T-helper 1 cell treated with Interleukin-12 subunit alpha and Interleukin-12 subunit beta and Interleukin-4 antibody, amounts not matched to agents 30 ng/mL and 1 ng/mL, for 36 hours (primary cell): Measurements from ENCODE around the gene ZMYM4. TPM values are rescaled to one million over a fixed set of nuclear protein-coding genes. Genes with fewer than 3 reads are reported as not detected.

ENCODE experiments used
- intact Hi-C: fragments of 100-400 bp; cut with micrococcal nuclease; formaldehyde crosslinking; loops from one replicate; pipeline ENCODE4 v1.15.1; 2024
- total RNA-seq: library from RNA; stranded (reverse); gene quantifications from 2 replicates; pipeline ENCODE4 v1.2.3, GENCODE V29; 2022

Gene ZMYM4
- total RNA-seq, 1 donor from 2014 or later = 34.4 TPM

DNA sequence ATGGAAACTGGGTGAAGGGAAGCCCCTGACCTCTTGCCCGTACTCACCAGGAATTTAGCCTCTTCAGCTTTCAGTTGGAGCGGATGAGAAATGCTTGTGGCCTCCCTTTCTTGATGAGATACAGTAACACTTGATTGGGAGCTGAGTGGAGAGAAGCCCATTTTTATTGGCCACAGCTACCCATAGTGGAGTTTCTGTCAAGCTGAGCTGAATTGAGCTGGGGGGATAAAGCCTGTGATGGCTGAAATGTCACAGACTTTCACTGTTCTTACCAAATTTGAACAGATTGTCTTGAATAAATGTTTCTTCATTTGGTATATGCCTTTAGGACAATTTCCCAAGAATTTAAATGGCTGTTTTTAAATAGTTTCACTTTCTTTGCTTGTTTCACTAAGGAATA lies 125.9 kb downstream of the ZMYM4 start:
- intact Hi-C loops = no loop called here

- intact Hi-C loops = no loop called here
Observed at GRCh38 chr1:35398739-35399138, 130.2 kb downstream of the ZMYM4 start.

- intact Hi-C loops = no loop called here
Observed at GRCh38 chr1:35401049-35401448, 132.5 kb downstream of the ZMYM4 start.

DNA sequence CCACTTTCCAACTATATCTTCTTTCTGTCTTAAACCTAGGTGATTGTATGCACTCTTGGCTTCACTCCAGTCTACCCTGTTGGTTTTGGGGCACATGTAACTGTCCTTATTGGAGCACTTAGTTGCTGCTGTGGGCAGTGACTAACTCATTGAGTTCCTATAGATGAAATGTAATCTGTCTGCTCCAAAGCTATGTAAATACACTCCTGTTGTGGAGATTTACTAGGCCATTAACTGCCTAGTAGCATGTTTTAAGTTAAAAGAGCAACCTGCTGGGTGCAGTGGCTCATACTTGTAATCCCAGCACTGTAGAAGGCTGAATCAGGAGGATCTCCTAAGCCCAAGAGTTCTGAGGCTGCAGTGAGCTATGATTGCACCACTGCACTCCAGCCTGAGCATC lies 137.6 kb downstream of the ZMYM4 start:
- intact Hi-C loops = no loop called here

DNA sequence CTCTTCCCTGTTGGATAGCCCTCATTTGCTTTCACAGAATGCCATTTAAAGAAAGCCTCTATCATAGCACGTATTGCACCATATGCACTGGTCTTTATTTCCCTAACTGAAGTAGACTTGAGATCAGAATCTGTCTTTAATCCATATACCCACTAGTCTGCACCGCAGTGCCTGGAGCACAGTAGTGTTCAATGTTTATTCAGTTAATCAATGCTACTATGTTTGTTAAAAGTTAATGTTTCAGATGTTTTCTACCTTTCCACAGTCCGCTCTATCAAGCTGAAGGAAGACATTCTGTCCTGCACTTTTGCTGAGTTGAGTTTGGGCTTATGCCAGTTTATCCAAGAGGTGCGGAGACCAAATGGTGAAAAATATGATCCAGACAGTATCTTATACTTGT lies 139.2 kb downstream of the ZMYM4 start:
- intact Hi-C loops = no loop called here

- intact Hi-C loops = no loop called here
Observed at GRCh38 chr1:35408925-35409324, 140.4 kb downstream of the ZMYM4 start.

- intact Hi-C loops = no loop called here
Observed at GRCh38 chr1:35426097-35426586, 157.6 kb downstream of the ZMYM4 start.

DNA sequence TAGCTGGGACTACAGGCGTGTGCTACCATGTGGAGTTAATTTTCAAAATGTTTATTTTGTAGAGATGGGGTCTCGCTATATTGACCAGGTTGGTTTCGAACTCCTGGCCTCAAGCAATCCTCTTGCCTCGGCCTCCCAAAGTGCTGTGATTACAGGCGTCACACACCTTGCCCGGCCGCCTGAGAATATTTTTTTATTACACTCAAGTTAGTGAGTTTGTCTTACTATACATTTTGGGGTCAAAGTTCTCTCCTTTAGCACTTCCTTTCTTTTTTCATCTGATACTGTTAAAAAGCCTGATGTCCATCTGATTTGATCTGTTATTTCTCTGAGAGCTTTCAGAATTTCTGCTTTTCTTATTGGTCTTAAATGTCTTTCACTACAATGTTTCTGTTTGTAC lies 159.9 kb downstream of the ZMYM4 start:
- intact Hi-C loops = no loop called here

DNA sequence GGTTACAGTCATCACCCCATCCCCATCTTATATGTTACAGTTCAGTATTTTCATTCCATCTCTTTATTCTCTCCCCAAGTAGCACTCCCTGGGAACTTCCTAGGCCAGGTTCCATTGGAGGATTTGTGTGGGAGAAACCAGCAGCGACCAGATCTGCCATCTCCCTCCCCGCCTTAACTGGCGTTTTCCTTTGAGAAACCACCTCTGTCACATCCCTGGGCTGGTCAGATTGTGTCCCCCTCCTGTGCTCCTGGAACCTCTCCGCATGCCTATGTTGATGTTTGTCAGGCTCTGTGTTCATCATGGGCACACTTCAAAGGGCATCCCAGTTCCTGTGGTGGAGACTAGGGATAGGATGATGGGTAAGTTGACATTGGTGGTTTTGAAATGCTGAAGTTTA lies 162.3 kb downstream of the ZMYM4 start:
- intact Hi-C loops = no loop called here

- intact Hi-C loops = no loop called here
Observed at GRCh38 chr1:35431173-35431599, 162.7 kb downstream of the ZMYM4 start.

DNA sequence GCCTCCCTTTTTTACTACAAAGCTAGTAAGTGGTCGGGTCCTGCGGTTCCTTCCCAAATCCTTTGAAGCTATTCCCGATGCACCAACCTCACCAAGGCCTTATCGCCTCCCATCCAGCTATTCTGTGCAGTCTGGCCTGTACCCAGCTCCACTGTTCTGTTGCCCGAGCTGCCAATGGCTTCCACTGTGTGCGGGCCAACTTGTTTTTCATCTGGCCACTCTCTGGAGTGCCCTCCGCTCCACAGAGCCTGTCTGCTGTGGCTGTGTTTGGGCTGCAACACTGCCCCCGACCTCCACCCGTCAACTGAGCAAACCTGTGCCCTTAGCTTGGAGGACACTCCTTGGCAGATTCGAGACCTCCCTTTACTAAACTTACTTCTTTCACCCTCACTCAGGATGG lies 163.7 kb downstream of the ZMYM4 start:
- intact Hi-C loops = no loop called here

DNA sequence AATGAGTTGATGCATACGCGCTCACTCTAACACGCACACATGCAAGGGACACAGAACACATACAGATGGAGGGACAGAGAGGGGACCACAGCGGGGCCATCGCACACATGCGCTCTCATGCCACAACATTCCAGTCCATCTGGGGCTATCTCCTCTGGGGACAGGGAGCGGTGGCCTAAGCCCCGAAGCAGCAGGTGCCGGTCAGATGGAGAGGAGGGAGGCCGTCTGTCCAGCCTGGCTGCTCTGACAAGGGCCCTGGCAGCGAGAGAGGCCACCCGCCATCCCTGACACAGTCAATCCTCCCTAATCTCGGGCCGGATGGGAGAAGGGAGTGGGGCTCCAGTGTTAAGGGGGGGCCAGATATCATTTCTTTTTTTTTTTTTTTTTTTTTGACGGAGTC lies 165.2 kb downstream of the ZMYM4 start:
- intact Hi-C loops = no loop called here

DNA sequence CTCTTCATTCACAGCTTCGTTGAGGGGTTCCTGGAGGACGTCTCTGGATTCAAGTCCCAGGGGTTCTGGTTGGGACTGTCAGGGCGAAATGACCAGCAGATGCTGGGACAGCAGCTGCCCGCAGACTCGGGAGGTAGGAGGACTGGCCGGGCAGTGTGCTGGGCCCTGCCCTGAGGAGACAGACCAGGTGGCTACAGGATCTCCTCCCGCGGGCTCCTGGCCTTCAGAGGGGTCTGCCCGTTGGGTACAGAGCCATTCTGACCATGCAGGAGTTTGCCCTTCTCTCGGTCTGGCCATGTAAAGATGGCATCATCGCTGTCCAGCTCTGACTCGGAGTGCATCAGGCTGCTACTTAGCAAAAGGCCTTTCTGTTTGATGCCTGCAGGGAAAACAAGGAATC lies 166.2 kb downstream of the ZMYM4 start:
- intact Hi-C loops = no loop called here

DNA sequence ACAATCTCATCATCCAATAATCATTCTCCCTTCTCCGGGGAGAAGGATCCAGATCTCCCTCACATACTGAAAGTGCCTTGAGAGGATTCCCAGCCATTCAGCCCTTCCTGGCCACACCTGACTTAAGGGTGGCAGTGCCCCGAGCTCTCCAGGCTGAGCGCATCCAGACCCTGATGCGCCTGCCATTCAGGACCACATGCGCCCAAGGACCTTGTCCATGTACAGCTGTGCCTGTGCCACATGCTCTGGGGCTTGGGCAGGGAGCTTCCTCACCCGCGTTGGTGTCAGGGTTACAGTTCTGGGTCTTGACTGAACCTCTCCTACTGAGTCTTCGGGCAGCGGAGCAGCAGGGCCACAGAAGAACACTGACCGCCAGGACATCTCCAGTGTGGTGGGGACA lies 167.6 kb downstream of the ZMYM4 start:
- intact Hi-C loops = no loop called here

GRCh38 chr1:35437200-35437599 lies 168.7 kb downstream of the ZMYM4 start:
- intact Hi-C loops = no loop called here

DNA sequence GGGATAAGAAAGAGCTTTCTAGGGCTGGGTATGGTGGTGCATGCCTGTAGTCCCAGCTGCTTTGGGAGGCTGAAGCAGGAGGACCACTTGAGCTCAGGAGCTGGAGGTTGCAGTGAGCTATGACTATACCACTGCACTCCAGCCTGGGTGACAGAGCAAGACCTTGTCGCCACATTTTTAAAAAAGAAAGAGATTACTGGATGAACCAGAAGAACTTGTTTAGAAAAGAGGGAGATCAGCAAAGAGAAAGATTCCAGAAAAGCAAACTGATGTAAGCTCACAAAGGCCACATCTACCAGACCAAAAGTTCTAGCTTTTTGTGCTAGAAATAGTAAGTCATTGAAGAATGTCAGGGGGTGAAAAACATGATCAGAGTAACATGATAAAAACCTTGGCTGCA lies 171.1 kb downstream of the ZMYM4 start:
- intact Hi-C loops = no loop called here

GRCh38 chr1:35441926-35442579 lies 173.5 kb downstream of the ZMYM4 start:
- intact Hi-C loops = loop anchor here (2.0 kb wide), 1 partner anchor 241 kb away; no protein-coding TSS in a partner anchor

DNA sequence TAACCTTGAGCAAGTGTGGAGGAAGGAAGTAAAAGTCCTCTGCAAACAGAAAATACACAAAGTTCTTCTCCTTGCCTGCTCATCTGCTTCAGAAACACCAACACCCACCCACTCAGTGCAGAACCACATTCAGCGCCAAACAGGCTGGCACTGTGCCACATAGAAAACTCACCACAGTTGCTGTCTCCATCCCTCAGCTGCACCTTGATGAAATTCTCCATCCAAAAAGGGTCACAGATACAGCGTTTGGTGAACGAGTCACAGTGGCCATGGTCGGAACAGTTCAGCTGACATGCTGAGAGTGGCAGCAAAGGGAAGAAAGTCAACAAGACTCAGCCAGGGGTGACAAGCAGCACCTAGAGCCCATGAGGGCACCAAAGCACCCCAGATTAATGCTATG lies 174.2 kb downstream of the ZMYM4 start:
- intact Hi-C loops = loop anchor here (2.0 kb wide), 1 partner anchor 242 kb away; no protein-coding TSS in a partner anchor

- intact Hi-C loops = loop anchor here (2.0 kb wide), 1 partner anchor 243 kb away; no protein-coding TSS in a partner anchor
Observed at GRCh38 chr1:35443768-35444518, 175.4 kb downstream of the ZMYM4 start.

DNA sequence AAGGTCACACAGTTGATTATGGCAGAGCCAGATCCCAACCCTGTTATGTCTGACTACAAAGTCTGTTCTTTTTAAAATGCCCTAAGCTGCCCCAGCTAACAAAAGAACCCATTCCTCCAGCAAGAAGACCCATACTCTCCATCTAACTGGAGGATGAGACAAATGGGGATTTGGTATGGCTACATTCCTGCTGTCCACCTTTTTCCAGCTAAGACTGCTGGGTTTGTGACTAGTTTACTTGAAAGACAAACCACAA lies 175.9 kb downstream of the ZMYM4 start:
- intact Hi-C loops = no loop called here

GRCh38 chr1:35447278-35447677 lies 178.8 kb downstream of the ZMYM4 start:
- intact Hi-C loops = no loop called here

DNA sequence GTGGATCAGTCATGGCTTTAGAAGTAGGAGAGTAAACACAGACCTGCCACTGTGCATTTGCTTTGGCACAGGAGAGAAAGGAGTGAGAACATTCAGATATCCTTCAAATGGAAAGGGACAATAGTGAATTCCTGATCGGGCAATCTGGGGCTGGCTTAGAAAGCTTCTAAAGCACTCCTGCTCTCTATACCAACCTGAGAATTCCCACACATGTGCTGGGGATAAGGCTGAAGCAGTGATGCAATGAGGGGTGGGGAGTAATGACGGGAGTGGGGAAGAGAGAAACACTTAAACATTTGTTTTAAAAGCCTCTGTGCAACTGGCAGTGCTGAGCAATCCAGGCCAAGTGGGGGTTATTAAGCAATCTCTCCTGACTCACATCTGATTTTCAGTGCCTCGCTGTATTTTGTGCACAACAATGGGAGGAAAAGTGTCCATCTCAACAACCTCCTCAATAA lies 179.9 kb downstream of the ZMYM4 start:
- intact Hi-C loops = no loop called here
